Neural progenitor cell (in vitro differentiated cells): Measurements from ENCODE around the gene ESR2. TPM values are rescaled to one million over a fixed set of nuclear protein-coding genes. Genes with fewer than 3 reads are reported as not detected.

Experiments used
- DNase-seq: peaks from one replicate; pipeline ENCODE4 v3.0.0-alpha.2; 2016; ENCODE audit warnings: low spot score
- H2AFZ ChIP-seq: fragments of 200-600 bp; sonication (generic); replicated peaks from 2 replicates; pipeline ENCODE4 v1.6.1; 2016; ENCODE audit warnings: antibody characterized with exemption
- H3F3A ChIP-seq: fragments of 200-600 bp; sonication (generic); 2 replicates; pipeline ENCODE4 v1.6.1; 2016; ENCODE audit warnings: antibody characterized with exemption, low read depth
- H3K27ac ChIP-seq: fragments of 200-600 bp; sonication (generic); 2 replicates; pipeline ENCODE4 v1.5.1; 2016; ENCODE audit warnings: mild to moderate bottlenecking
- H3K27me3 ChIP-seq: fragments of 200-600 bp; sonication (generic); 2 replicates; pipeline ENCODE4 v1.6.1; 2016; ENCODE audit warnings: mild to moderate bottlenecking, moderate library complexity
- H3K36me3 ChIP-seq: fragments of 200-600 bp; sonication (generic); 2 replicates; pipeline ENCODE4 v1.5.1; 2016
- H3K4me1 ChIP-seq: fragments of 200-600 bp; sonication (generic); 2 replicates; pipeline ENCODE4 v1.6.1; 2016; ENCODE audit warnings: mixed run types
- H3K4me2 ChIP-seq: fragments of 200-600 bp; sonication (generic); 2 replicates; pipeline ENCODE4 v1.6.1; 2016
- H3K4me3 ChIP-seq: fragments of 200-600 bp; sonication (generic); 2 replicates; pipeline ENCODE4 v1.5.1; 2016
- H3K79me2 ChIP-seq: fragments of 200-600 bp; sonication (generic); 2 replicates; pipeline ENCODE4 v1.6.1; 2016; ENCODE audit warnings: low read depth
- H3K9ac ChIP-seq: fragments of 200-600 bp; sonication (generic); 2 replicates; pipeline ENCODE4 v1.6.1; 2016
- H3K9me3 ChIP-seq: fragments of 200-600 bp; sonication (generic); 2 replicates; pipeline ENCODE4 v1.5.1; 2016; ENCODE audit warnings: low read depth
- H4K20me1 ChIP-seq: fragments of 200-600 bp; sonication (generic); 2 replicates; pipeline ENCODE4 v1.6.1; 2016; ENCODE audit warnings: low read depth
- H3K27ac Mint-ChIP-seq: 3 replicates; pipeline ENCODE4 v1.8.0; 2021; ENCODE audit warnings: mixed read lengths
- H3K27me3 Mint-ChIP-seq: 2 replicates; pipeline ENCODE4 v1.8.0; 2022; ENCODE audit warnings: low read depth, mild to moderate bottlenecking, inconsistent platforms, moderate library complexity, mixed read lengths; ENCODE audit not compliant: insufficient read depth
- H3K36me3 Mint-ChIP-seq: 3 replicates; pipeline ENCODE4 v1.8.0; 2021; ENCODE audit warnings: mixed read lengths
- H3K4me1 Mint-ChIP-seq: 3 replicates; pipeline ENCODE4 v1.8.0; 2021; ENCODE audit warnings: mixed read lengths
- H3K4me3 Mint-ChIP-seq: 3 replicates; pipeline ENCODE4 v1.8.0; 2021; ENCODE audit warnings: mild to moderate bottlenecking, moderate library complexity, mixed read lengths
- H3K9me3 Mint-ChIP-seq: 3 replicates; pipeline ENCODE4 v1.8.0; 2020; ENCODE audit warnings: mixed read lengths
- EZH2 ChIP-seq: fragments of 200-600 bp; sonication (generic); IDR thresholded peaks from 2 replicates; pipeline ENCODE4 v1.6.1; 2017; ENCODE audit warnings: antibody characterized with exemption, mild to moderate bottlenecking, moderate library complexity
- EZH2phosphoT487 ChIP-seq: fragments of 200-600 bp; sonication (generic); IDR thresholded peaks from 2 replicates; pipeline ENCODE4 v1.6.1; 2017; ENCODE audit warnings: antibody characterized with exemption
- total RNA-seq: library from RNA; depleted of rRNA; stranded (reverse); fragments of >200 nt; gene quantifications from 2 replicates; pipeline ENCODE4 v1.2.3, GENCODE V29; 2015; ENCODE audit warnings: low replicate concordance
- TF ChIP-seq, protein P1 (sequence below): fragments of 200-600 bp; sonication (generic); IDR thresholded peaks from 2 replicates; pipeline ENCODE4 v1.5.1; 2017; ENCODE audit warnings: antibody characterized with exemption, mild to moderate bottlenecking

ESR2 gene
- total RNA-seq, 1 donor from 2014 or later, result 0.21 TPM

GRCh38 chr14:64196814-64197411 is 97.3 kb downstream of the ESR2 start:
- peaks cover 11% of the 10 kb centered on the region for H3K27me3 Mint-ChIP-seq
- no peak overlapping the region for H3K9ac ChIP-seq
- H3K36me3 Mint-ChIP-seq, result peaks cover 8% of the 10 kb centered on the region
- H3K27ac ChIP-seq, result no peak overlapping the region
- peak overlapping the region; percentile 14 for H2AFZ ChIP-seq
- H3K36me3 ChIP-seq, result no peaks in the 10 kb centered on the region
- H3K9me3 ChIP-seq, result no peaks in the 10 kb centered on the region
- peaks cover 74% of the 10 kb centered on the region for H4K20me1 ChIP-seq
- peak overlapping the region; percentile 87 for H3K4me3 Mint-ChIP-seq
- H3K4me1 ChIP-seq, result peaks cover 38% of the 10 kb centered on the region
- peak overlapping the region; percentile 43 for H3K4me3 ChIP-seq
- H3K4me1 Mint-ChIP-seq, result peaks cover 67% of the 10 kb centered on the region
- DNase-seq, result peak; percentile 75
- TF ChIP-seq, protein P1, sequence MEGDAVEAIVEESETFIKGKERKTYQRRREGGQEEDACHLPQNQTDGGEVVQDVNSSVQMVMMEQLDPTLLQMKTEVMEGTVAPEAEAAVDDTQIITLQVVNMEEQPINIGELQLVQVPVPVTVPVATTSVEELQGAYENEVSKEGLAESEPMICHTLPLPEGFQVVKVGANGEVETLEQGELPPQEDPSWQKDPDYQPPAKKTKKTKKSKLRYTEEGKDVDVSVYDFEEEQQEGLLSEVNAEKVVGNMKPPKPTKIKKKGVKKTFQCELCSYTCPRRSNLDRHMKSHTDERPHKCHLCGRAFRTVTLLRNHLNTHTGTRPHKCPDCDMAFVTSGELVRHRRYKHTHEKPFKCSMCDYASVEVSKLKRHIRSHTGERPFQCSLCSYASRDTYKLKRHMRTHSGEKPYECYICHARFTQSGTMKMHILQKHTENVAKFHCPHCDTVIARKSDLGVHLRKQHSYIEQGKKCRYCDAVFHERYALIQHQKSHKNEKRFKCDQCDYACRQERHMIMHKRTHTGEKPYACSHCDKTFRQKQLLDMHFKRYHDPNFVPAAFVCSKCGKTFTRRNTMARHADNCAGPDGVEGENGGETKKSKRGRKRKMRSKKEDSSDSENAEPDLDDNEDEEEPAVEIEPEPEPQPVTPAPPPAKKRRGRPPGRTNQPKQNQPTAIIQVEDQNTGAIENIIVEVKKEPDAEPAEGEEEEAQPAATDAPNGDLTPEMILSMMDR, result no peak
- no peak for TF ChIP-seq EZH2phosphoT487
- TF ChIP-seq EZH2, result no peak
- peaks cover 21% of the 10 kb centered on the region for H3F3A ChIP-seq
- peak overlapping the region; percentile 70 for H3K27ac Mint-ChIP-seq
- H3K27me3 ChIP-seq, result no peaks in the 10 kb centered on the region
- no peaks in the 10 kb centered on the region for H3K9me3 Mint-ChIP-seq
- peak overlapping the region; percentile 73 for H3K4me2 ChIP-seq
- H3K79me2 ChIP-seq, result no peaks in the 10 kb centered on the region

- H3F3A ChIP-seq, result peaks cover 21% of the 10 kb centered on the region
- TF ChIP-seq EZH2 (no peak), EZH2phosphoT487 (no peak)
- Mint-ChIP-seq H3K9me3 (no peaks in the 10 kb centered on the region), H3K4me3 (peak overlapping the region; percentile 9), H3K27me3 (peaks cover 11% of the 10 kb centered on the region), H3K36me3 (peaks cover 5% of the 10 kb centered on the region), H3K27ac (no peak overlapping the region), H3K4me1 (peaks cover 66% of the 10 kb centered on the region)
- H3K79me2 ChIP-seq, result no peaks in the 10 kb centered on the region
- H3K9ac ChIP-seq, result no peak overlapping the region
- no peaks in the 10 kb centered on the region for H3K9me3 ChIP-seq
- H3K4me1 ChIP-seq, result peaks cover 38% of the 10 kb centered on the region
- no peak overlapping the region for H3K27ac ChIP-seq
- no peaks in the 10 kb centered on the region for H3K36me3 ChIP-seq
- H3K4me3 ChIP-seq, result no peak overlapping the region
- peak overlapping the region; percentile 73 for H3K4me2 ChIP-seq
- H4K20me1 ChIP-seq, result peaks cover 78% of the 10 kb centered on the region
- H2AFZ ChIP-seq, result no peak overlapping the region
- H3K27me3 ChIP-seq, result no peaks in the 10 kb centered on the region
- DNase-seq, result no peak
Observed at GRCh38 chr14:64196056-64196455, 98.1 kb downstream of the ESR2 start.

GRCh38 chr14:64195199-64195598 is 99.0 kb downstream of the ESR2 start:
- no peak overlapping the region for H3K4me3 ChIP-seq
- no peaks in the 10 kb centered on the region for H3K9me3 ChIP-seq
- H3F3A ChIP-seq, result peaks cover 21% of the 10 kb centered on the region
- H3K27ac ChIP-seq, result no peak overlapping the region
- peaks cover 83% of the 10 kb centered on the region for H4K20me1 ChIP-seq
- H3K4me2 ChIP-seq, result no peak overlapping the region
- no peak for TF ChIP-seq EZH2
- no peak for TF ChIP-seq EZH2phosphoT487
- TF ChIP-seq, protein P1, result no peak
- H3K9ac ChIP-seq, result no peak overlapping the region
- peaks cover 11% of the 10 kb centered on the region for H3K27me3 Mint-ChIP-seq
- H3K79me2 ChIP-seq, result no peaks in the 10 kb centered on the region
- H3K36me3 Mint-ChIP-seq, result peaks cover 11% of the 10 kb centered on the region
- no peaks in the 10 kb centered on the region for H3K36me3 ChIP-seq
- H3K27me3 ChIP-seq, result no peaks in the 10 kb centered on the region
- H3K4me1 ChIP-seq, result peaks cover 36% of the 10 kb centered on the region
- no peaks in the 10 kb centered on the region for H3K9me3 Mint-ChIP-seq
- H3K4me1 Mint-ChIP-seq, result peaks cover 58% of the 10 kb centered on the region
- no peak for DNase-seq
- H2AFZ ChIP-seq, result no peak overlapping the region
- H3K27ac Mint-ChIP-seq, result no peak overlapping the region
- no peak overlapping the region for H3K4me3 Mint-ChIP-seq

GRCh38 chr14:64194404-64194803 is 99.8 kb downstream of the ESR2 start:
- H3K9me3 ChIP-seq, result no peaks in the 10 kb centered on the region
- H3K27ac ChIP-seq, result no peak overlapping the region
- peaks cover 21% of the 10 kb centered on the region for H3F3A ChIP-seq
- H3K4me1 ChIP-seq, result peaks cover 31% of the 10 kb centered on the region
- TF ChIP-seq EZH2phosphoT487 (no peak), EZH2 (no peak)
- TF ChIP-seq, protein P1, result no peak
- H3K36me3 ChIP-seq, result no peaks in the 10 kb centered on the region
- no peak overlapping the region for H3K9ac ChIP-seq
- Mint-ChIP-seq H3K9me3 (no peaks in the 10 kb centered on the region), H3K27ac (no peak overlapping the region), H3K27me3 (peaks cover 11% of the 10 kb centered on the region), H3K4me1 (peaks cover 54% of the 10 kb centered on the region), H3K4me3 (no peak overlapping the region), H3K36me3 (peaks cover 15% of the 10 kb centered on the region)
- H3K4me3 ChIP-seq, result no peak overlapping the region
- H3K27me3 ChIP-seq, result no peaks in the 10 kb centered on the region
- H3K79me2 ChIP-seq, result no peaks in the 10 kb centered on the region
- H3K4me2 ChIP-seq, result no peak overlapping the region
- H2AFZ ChIP-seq, result no peak overlapping the region
- peaks cover 85% of the 10 kb centered on the region for H4K20me1 ChIP-seq
- no peak for DNase-seq
